Measurements from ENCODE around the gene IGF2R. TPM values are rescaled to one million over a fixed set of nuclear protein-coding genes. Genes with fewer than 3 reads are reported as not detected.
"Not testable (repeated sequence)": the region's sequence is repeated elsewhere in the genome, so short reads cannot be mapped to it uniquely, and the experiment has no call there.

IGF2R gene
- total and polyA plus RNA-seq, 2 experiments from 2014 or later: 8.1 to 30.9 TPM

- TF ChIP-seq EZH2phosphoT487 (IDR thresholded peaks at IDR 0.05; ENCODE audit: insufficient read depth, low read depth) (no peak), EZH2 (IDR thresholded peaks at IDR 0.05; ENCODE audit: insufficient read depth, poor library complexity, severe bottlenecking) (no peak)
- H3K27ac ChIP-seq: peak overlapping the region; percentile 84
- no peaks in the 10 kb centered on the region for H3K27me3 ChIP-seq (replicated peaks; ENCODE audit: insufficient read depth)
- no peak for DNase-seq
- peak overlapping the region; percentile 75 for H3K9ac ChIP-seq
- H2AFZ ChIP-seq: no peak overlapping the region
- peaks cover 21% of the 10 kb centered on the region for H3F3A ChIP-seq (ENCODE audit: insufficient read depth)
- H3K9me3 ChIP-seq (ENCODE audit: low read depth): no peaks in the 10 kb centered on the region
- H4K20me1 ChIP-seq (ENCODE audit: insufficient read depth): no peaks in the 10 kb centered on the region
- peaks cover 10% of the 10 kb centered on the region for H3K4me1 ChIP-seq (ENCODE audit: insufficient read depth)
- in situ Hi-C loops (cut with MboI): no loop called here
- no peak overlapping the region for H3K4me2 ChIP-seq (ENCODE audit: unreplicated experiment)
- WGBS, 2 experiments (ENCODE audit: low coverage in 1 of 2, low lambda C conversion rate in 2 of 2, missing lambda C conversion rate in 2 of 2): 94 to 97% methylated on average over 7 of the region's 7 CpGs
- peaks cover 12% of the 10 kb centered on the region; the same call in 1 of the 2 replicates for H3K36me3 ChIP-seq (ENCODE audit: low read depth)
- no peak overlapping the region for H3K4me3 ChIP-seq
- H3K9me2 ChIP-seq (ENCODE audit: insufficient read depth): no peaks in the 10 kb centered on the region
- H3K79me2 ChIP-seq (ENCODE audit: insufficient read depth): no peaks in the 10 kb centered on the region
Measured at GRCh38 chr6:160089534-160089897, 120.6 kb downstream of the IGF2R start.

GRCh38 chr6:160090442-160091239 lies 121.8 kb downstream of the IGF2R start:
- H3K9me2 ChIP-seq (ENCODE audit: insufficient read depth); H3K79me2 ChIP-seq (ENCODE audit: insufficient read depth); in situ Hi-C loops (cut with MboI); H3K9ac ChIP-seq; H3K4me3 ChIP-seq; H2AFZ ChIP-seq; H4K20me1 ChIP-seq (ENCODE audit: insufficient read depth); H3K27me3 ChIP-seq (replicated peaks; ENCODE audit: insufficient read depth); DNase-seq; H3K4me1 ChIP-seq (ENCODE audit: insufficient read depth); H3K4me2 ChIP-seq (ENCODE audit: unreplicated experiment); H3K27ac ChIP-seq; H3K9me3 ChIP-seq (ENCODE audit: low read depth); H3K36me3 ChIP-seq (ENCODE audit: low read depth): not testable (repeated sequence)
- WGBS, 2 experiments (ENCODE audit: low coverage in 1 of 2, low lambda C conversion rate in 2 of 2, missing lambda C conversion rate in 2 of 2): 94 to 97% methylated on average over 9 to 28 of the region's 32 CpGs
- peaks cover 21% of the 10 kb centered on the region for H3F3A ChIP-seq (ENCODE audit: insufficient read depth)

- in situ Hi-C loops (cut with MboI); H3K79me2 ChIP-seq (ENCODE audit: insufficient read depth); H3K9me3 ChIP-seq (ENCODE audit: low read depth); H3K4me1 ChIP-seq (ENCODE audit: insufficient read depth); H2AFZ ChIP-seq; H3K9ac ChIP-seq; H3K27me3 ChIP-seq (replicated peaks; ENCODE audit: insufficient read depth); H3K9me2 ChIP-seq (ENCODE audit: insufficient read depth); H3K27ac ChIP-seq; H3K36me3 ChIP-seq (ENCODE audit: low read depth); H3K4me2 ChIP-seq (ENCODE audit: unreplicated experiment); DNase-seq; H3K4me3 ChIP-seq; H4K20me1 ChIP-seq (ENCODE audit: insufficient read depth): not testable (repeated sequence)
- WGBS, 2 experiments (ENCODE audit: low coverage in 1 of 2, low lambda C conversion rate in 2 of 2, missing lambda C conversion rate in 2 of 2): 93% methylated on average over 6 of the region's 6 CpGs
- H3F3A ChIP-seq (ENCODE audit: insufficient read depth): peaks cover 21% of the 10 kb centered on the region
Measured at GRCh38 chr6:160092176-160092575, 123.3 kb downstream of the IGF2R start.

GRCh38 chr6:160092602-160093001 lies 123.7 kb downstream of the IGF2R start:
- Histone ChIP-seq H2AFZ (no peak overlapping the region), H3K79me2 (ENCODE audit: insufficient read depth) (no peaks in the 10 kb centered on the region), H4K20me1 (ENCODE audit: insufficient read depth) (no peaks in the 10 kb centered on the region), H3K27ac (no peak overlapping the region), H3K27me3 (replicated peaks; ENCODE audit: insufficient read depth) (no peaks in the 10 kb centered on the region), H3F3A (ENCODE audit: insufficient read depth) (peaks cover 21% of the 10 kb centered on the region), H3K9ac (no peak overlapping the region), H3K4me1 (ENCODE audit: insufficient read depth) (peaks cover 10% of the 10 kb centered on the region), H3K9me2 (ENCODE audit: insufficient read depth) (no peaks in the 10 kb centered on the region), H3K4me3 (no peak overlapping the region), H3K4me2 (ENCODE audit: unreplicated experiment) (no peak overlapping the region), H3K9me3 (ENCODE audit: low read depth) (no peaks in the 10 kb centered on the region), H3K36me3 (ENCODE audit: low read depth) (peaks cover 5% of the 10 kb centered on the region; the same call in 1 of the 2 replicates)
- no peak for TF ChIP-seq EZH2phosphoT487 (IDR thresholded peaks at IDR 0.05; ENCODE audit: insufficient read depth, low read depth)
- TF ChIP-seq EZH2 (IDR thresholded peaks at IDR 0.05; ENCODE audit: insufficient read depth, poor library complexity, severe bottlenecking): no peak
- no peak for DNase-seq
- in situ Hi-C loops (cut with MboI): no loop called here
- 97 to 98% methylated on average over 10 of the region's 10 CpGs for WGBS, 2 experiments (ENCODE audit: low coverage in 1 of 2, low lambda C conversion rate in 2 of 2, missing lambda C conversion rate in 2 of 2)

GRCh38 chr6:160093061-160093460 lies 124.2 kb downstream of the IGF2R start:
- no peak overlapping the region for H3K27ac ChIP-seq
- no peak overlapping the region for H3K9ac ChIP-seq
- no peaks in the 10 kb centered on the region for H3K79me2 ChIP-seq (ENCODE audit: insufficient read depth)
- H2AFZ ChIP-seq: no peak overlapping the region
- no peaks in the 10 kb centered on the region for H3K27me3 ChIP-seq (replicated peaks; ENCODE audit: insufficient read depth)
- no peak for DNase-seq
- no peaks in the 10 kb centered on the region for H3K9me3 ChIP-seq (ENCODE audit: low read depth)
- in situ Hi-C loops (cut with MboI): no loop called here
- TF ChIP-seq EZH2phosphoT487 (IDR thresholded peaks at IDR 0.05; ENCODE audit: insufficient read depth, low read depth) (no peak), EZH2 (IDR thresholded peaks at IDR 0.05; ENCODE audit: insufficient read depth, poor library complexity, severe bottlenecking) (no peak)
- peaks cover 21% of the 10 kb centered on the region for H3F3A ChIP-seq (ENCODE audit: insufficient read depth)
- H3K4me2 ChIP-seq (ENCODE audit: unreplicated experiment): no peak overlapping the region
- H3K9me2 ChIP-seq (ENCODE audit: insufficient read depth): no peaks in the 10 kb centered on the region
- peaks cover 10% of the 10 kb centered on the region for H3K4me1 ChIP-seq (ENCODE audit: insufficient read depth)
- H3K36me3 ChIP-seq (ENCODE audit: low read depth): peaks cover 5% of the 10 kb centered on the region; the same call in 1 of the 2 replicates
- no peak overlapping the region for H3K4me3 ChIP-seq
- no peaks in the 10 kb centered on the region for H4K20me1 ChIP-seq (ENCODE audit: insufficient read depth)
- WGBS, 2 experiments (ENCODE audit: low coverage in 1 of 2, low lambda C conversion rate in 2 of 2, missing lambda C conversion rate in 2 of 2): 78 to 87% methylated on average over 7 of the region's 7 CpGs
